Measurements from ENCODE around the gene NPHS1. TPM values are rescaled to one million over a fixed set of nuclear protein-coding genes. Genes with fewer than 3 reads are reported as not detected.

NPHS1 gene
- total and polyA plus RNA-seq, 2 of the 8 experiments (the other 6 are each of a cell fraction or from before 2014, with no cell fraction given): 1.3 to 1.4 TPM

DNA sequence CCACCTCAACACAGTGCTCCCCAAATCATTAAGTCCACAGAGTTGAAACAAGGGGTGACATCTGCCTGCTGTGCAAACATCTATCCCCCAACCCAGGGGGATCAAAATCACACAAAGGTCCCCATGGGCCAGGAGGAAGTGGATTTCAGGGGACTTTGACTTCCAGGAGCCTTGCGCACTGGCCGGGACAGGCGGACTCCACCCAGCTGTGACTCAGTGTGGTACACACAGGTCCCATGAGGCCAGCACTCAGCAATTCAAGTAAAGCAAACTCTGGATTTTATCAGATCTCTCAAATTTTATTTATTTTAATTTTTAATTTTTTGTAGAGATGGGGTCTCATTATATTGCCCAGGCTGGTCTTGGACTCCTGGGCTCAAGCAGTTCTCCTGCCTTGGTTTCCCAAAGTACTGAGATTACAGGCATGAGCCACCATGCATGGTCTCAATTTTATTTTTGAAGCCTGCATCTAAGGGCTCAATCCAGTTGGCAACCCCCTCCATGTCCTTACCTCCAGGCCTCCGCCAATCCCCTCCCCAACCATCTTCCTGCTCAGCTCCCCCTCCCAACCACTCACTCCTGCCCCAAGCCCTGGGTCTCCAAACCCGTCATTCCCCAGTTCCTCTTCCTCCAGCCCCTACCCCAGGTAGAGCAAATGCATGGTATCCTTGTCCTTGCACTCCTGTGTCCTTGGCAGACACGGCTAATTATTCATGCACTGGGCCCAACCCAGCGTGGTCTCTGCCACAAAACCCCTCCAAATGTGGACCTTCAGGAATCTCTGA lies 58.7 kb downstream of the NPHS1 start:
- H4K20me1 ChIP-seq (replicated peaks in 1 of 2; ENCODE audit: control insufficient read depth in 1 of 2, insufficient read depth in 2 of 2, low read length in 2 of 2): peaks cover 2 to 3% of the 10 kb centered on the region in 2 experiments
- H3K36me3 ChIP-seq (ENCODE audit: control insufficient read depth in 2 of 4, insufficient read depth in 4 of 4, low read length in 3 of 4): no peaks in the 10 kb centered on the region
- FAIRE-seq (no peak), DNase-seq (ENCODE audit: low read depth in 1 of 2, low spot score in 2 of 2) (no peak)
- no peak overlapping the region for H3K27ac ChIP-seq (ENCODE audit: low read depth, low read length)
- WGBS, 2 experiments (ENCODE audit: extremely low coverage in 1 of 2, insufficient coverage in 1 of 2, insufficient read length in 1 of 2, insufficient replicate concordance in 2 of 2, low coverage in 1 of 2, low lambda C conversion rate in 2 of 2, missing lambda C conversion rate in 1 of 2): 90% methylated on average over 7 of the region's 7 CpGs; no CpG with 5 or more reads in 1 of the 2 experiments
- H3K9me3 ChIP-seq (ENCODE audit: insufficient read depth in 2 of 2, low read depth in 1 of 2, low read length in 1 of 2): no peaks in the 10 kb centered on the region
- no peak overlapping the region for H3K9ac ChIP-seq (replicated peaks in 1 of 4; ENCODE audit: extremely low read depth in 1 of 4, low read depth in 3 of 4, low read length in 3 of 4)
- no peak overlapping the region for H3K23ac ChIP-seq (ENCODE audit: insufficient read length)
- no peak overlapping the region for H4K8ac ChIP-seq (ENCODE audit: extremely low read depth, insufficient read depth, low read length)
- H2AFZ ChIP-seq (ENCODE audit: low read length): no peak overlapping the region
- no peak overlapping the region for H3K56ac ChIP-seq (replicated peaks; ENCODE audit: insufficient read length, low read depth, low read length)
- H3K18ac ChIP-seq (ENCODE audit: extremely low read depth, low read length): no peak overlapping the region
- H2BK5ac ChIP-seq (ENCODE audit: low read depth, low read length): no peak overlapping the region
- peaks cover 11% of the 10 kb centered on the region; the same call in 1 of the 2 replicates for H3K23me2 ChIP-seq (ENCODE audit: low read depth, low read length)
- ChIA-PET CTCF (ENCODE audit: partially characterized antibody) (no interaction called here), POLR2A (ENCODE audit: partially characterized antibody) (no interaction called here)
- peaks cover 0 to 16% (median 5%) of the 10 kb centered on the region in 4 experiments; a peak in 5 of 7 replicates for H3K4me1 ChIP-seq (replicated peaks in 1 of 4; ENCODE audit: control insufficient read depth in 3 of 4, insufficient read depth in 4 of 4, low read length in 3 of 4)
- no peaks in the 10 kb centered on the region for H3K79me1 ChIP-seq (ENCODE audit: low read depth, low read length)
- no peak overlapping the region for H2BK12ac ChIP-seq (ENCODE audit: low read depth, low read length)
- peaks cover 6 to 23% (median 20%) of the 10 kb centered on the region in 4 experiments for H3K27me3 ChIP-seq (replicated peaks in 1 of 4; ENCODE audit: control insufficient read depth in 3 of 4, extremely low read depth in 1 of 4, insufficient read depth in 3 of 4, low read length in 3 of 4)
- no peak overlapping the region for H3K14ac ChIP-seq (ENCODE audit: insufficient read length)
- H3K79me2 ChIP-seq (ENCODE audit: control insufficient read depth in 1 of 2, insufficient read depth in 2 of 2, low read length in 2 of 2): no peaks in the 10 kb centered on the region
- no peak overlapping the region for H4K5ac ChIP-seq (ENCODE audit: insufficient read length, low read depth, low read length)
- no peak overlapping the region for H4K91ac ChIP-seq (replicated peaks; ENCODE audit: insufficient read length, low read length)
- TF ChIP-seq EGR1 (IDR thresholded peaks at IDR 0.05; ENCODE audit: borderline replicate concordance, low read depth, low read length): no peak
- no peak for TF ChIP-seq SP2 (IDR thresholded peaks at IDR 0.05; ENCODE audit: low read length)
- no peak for TF ChIP-seq BRCA1 (IDR thresholded peaks at IDR 0.05; ENCODE audit: low read depth, low read length)
- TF ChIP-seq, protein P1, sequence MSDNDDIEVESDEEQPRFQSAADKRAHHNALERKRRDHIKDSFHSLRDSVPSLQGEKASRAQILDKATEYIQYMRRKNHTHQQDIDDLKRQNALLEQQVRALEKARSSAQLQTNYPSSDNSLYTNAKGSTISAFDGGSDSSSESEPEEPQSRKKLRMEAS (IDR thresholded peaks at IDR 0.05): no peak
- no peak for TF ChIP-seq GTF2F1 (IDR thresholded peaks at IDR 0.05; ENCODE audit: borderline replicate concordance, low read depth, low read length)
- TF ChIP-seq E2F6 (IDR thresholded peaks at IDR 0.05): no peak
- no peak for TF ChIP-seq ASH2L (IDR thresholded peaks at IDR 0.05; ENCODE audit: low read length)
- no peak for TF ChIP-seq TAF1 (IDR thresholded peaks at IDR 0.05; ENCODE audit: low read depth, low read length)
- no peak for TF ChIP-seq CTBP2 (IDR thresholded peaks at IDR 0.05; ENCODE audit: borderline replicate concordance, insufficient read depth, insufficient read length, low read length)
- H2AK5ac ChIP-seq (ENCODE audit: low read depth, low read length): no peak overlapping the region
- H3K4me2 ChIP-seq (ENCODE audit: insufficient read depth in 1 of 2, low read depth in 2 of 2, low read length in 2 of 2): no peak overlapping the region
- H3K4ac ChIP-seq (replicated peaks; ENCODE audit: insufficient read length, low read depth, low read length): no peak overlapping the region
- H2BK20ac ChIP-seq (ENCODE audit: low read length): no peak overlapping the region
- H3K4me3 ChIP-seq (ENCODE audit: extremely low read depth in 1 of 4, insufficient read depth in 2 of 4, low read depth in 3 of 4, low read length in 4 of 4): no peak overlapping the region
- H2BK120ac ChIP-seq (replicated peaks; ENCODE audit: low read depth, low read length): no peak overlapping the region
- no peak overlapping the region for H2BK15ac ChIP-seq (ENCODE audit: low read length)
